Measurements from ENCODE around the gene LRRC55.

LRRC55 gene

GRCh38 chr11:57202281-57202680 lies 20.5 kb downstream of the LRRC55 start:
- no peak overlapping the region for H3K4me3 ChIP-seq (ENCODE audit: low read depth, low read length)
- no peak overlapping the region for H3K27ac ChIP-seq (ENCODE audit: low read depth, low read length)

GRCh38 chr11:57203359-57203758 lies 21.6 kb downstream of the LRRC55 start:
- Histone ChIP-seq H3K27ac (ENCODE audit: low read depth, low read length) (no peak overlapping the region), H3K36me3 (ENCODE audit: control insufficient read depth, insufficient read depth, low read length) (no peaks in the 10 kb centered on the region), H3K9me3 (ENCODE audit: control insufficient read depth, insufficient read depth, low read depth, low read length) (no peaks in the 10 kb centered on the region), H3K9ac (ENCODE audit: low read length) (no peak overlapping the region), H3K4me3 (ENCODE audit: low read depth, low read length) (no peak overlapping the region), H3K4me1 (ENCODE audit: control insufficient read depth, insufficient read depth, low read length) (peaks cover 21% of the 10 kb centered on the region), H3K27me3 (ENCODE audit: control insufficient read depth, insufficient read depth, low read length) (no peaks in the 10 kb centered on the region)

More at GRCh38 chr11:57202281-57202680, 20.5 kb downstream of the LRRC55 start:
- Histone ChIP-seq H3K36me3 (ENCODE audit: control insufficient read depth, insufficient read depth, low read length) (no peaks in the 10 kb centered on the region), H3K27me3 (ENCODE audit: control insufficient read depth, insufficient read depth, low read length) (no peaks in the 10 kb centered on the region), H3K9me3 (ENCODE audit: control insufficient read depth, insufficient read depth, low read depth, low read length) (no peaks in the 10 kb centered on the region), H3K4me1 (ENCODE audit: control insufficient read depth, insufficient read depth, low read length) (peaks cover 21% of the 10 kb centered on the region), H3K9ac (ENCODE audit: low read length) (no peak overlapping the region)

GRCh38 chr11:57203882-57204480 lies 22.2 kb downstream of the LRRC55 start:
- Histone ChIP-seq H3K4me3 (ENCODE audit: low read depth, low read length) (no peak overlapping the region), H3K27ac (ENCODE audit: low read depth, low read length) (no peak overlapping the region), H3K4me1 (ENCODE audit: control insufficient read depth, insufficient read depth, low read length) (peaks cover 21% of the 10 kb centered on the region), H3K27me3 (ENCODE audit: control insufficient read depth, insufficient read depth, low read length) (no peaks in the 10 kb centered on the region), H3K36me3 (ENCODE audit: control insufficient read depth, insufficient read depth, low read length) (no peaks in the 10 kb centered on the region), H3K9ac (ENCODE audit: low read length) (no peak overlapping the region), H3K9me3 (ENCODE audit: control insufficient read depth, insufficient read depth, low read depth, low read length) (no peaks in the 10 kb centered on the region)

- Histone ChIP-seq H3K9me3 (ENCODE audit: control insufficient read depth, insufficient read depth, low read depth, low read length) (no peaks in the 10 kb centered on the region), H3K4me1 (ENCODE audit: control insufficient read depth, insufficient read depth, low read length) (peaks cover 21% of the 10 kb centered on the region), H3K27me3 (ENCODE audit: control insufficient read depth, insufficient read depth, low read length) (no peaks in the 10 kb centered on the region), H3K4me3 (ENCODE audit: low read depth, low read length) (no peak overlapping the region), H3K9ac (ENCODE audit: low read length) (no peak overlapping the region), H3K27ac (ENCODE audit: low read depth, low read length) (no peak overlapping the region; the same call in 1 of the 2 replicates), H3K36me3 (ENCODE audit: control insufficient read depth, insufficient read depth, low read length) (no peaks in the 10 kb centered on the region)
Observed at GRCh38 chr11:57205041-57205641, 23.4 kb downstream of the LRRC55 start.

- Histone ChIP-seq H3K9me3 (ENCODE audit: control insufficient read depth, insufficient read depth, low read depth, low read length) (no peaks in the 10 kb centered on the region), H3K36me3 (ENCODE audit: control insufficient read depth, insufficient read depth, low read length) (no peaks in the 10 kb centered on the region), H3K4me3 (ENCODE audit: low read depth, low read length) (no peak overlapping the region), H3K27me3 (ENCODE audit: control insufficient read depth, insufficient read depth, low read length) (no peaks in the 10 kb centered on the region), H3K27ac (ENCODE audit: low read depth, low read length) (no peak overlapping the region), H3K4me1 (ENCODE audit: control insufficient read depth, insufficient read depth, low read length) (peaks cover 33% of the 10 kb centered on the region), H3K9ac (ENCODE audit: low read length) (no peak overlapping the region)
Observed at GRCh38 chr11:57207168-57207567, 25.4 kb downstream of the LRRC55 start.

- Histone ChIP-seq H3K9me3 (ENCODE audit: control insufficient read depth, insufficient read depth, low read depth, low read length) (no peaks in the 10 kb centered on the region), H3K36me3 (ENCODE audit: control insufficient read depth, insufficient read depth, low read length) (no peaks in the 10 kb centered on the region), H3K9ac (ENCODE audit: low read length) (peak overlapping the region; percentile 46), H3K4me1 (ENCODE audit: control insufficient read depth, insufficient read depth, low read length) (peaks cover 45% of the 10 kb centered on the region), H3K27ac (ENCODE audit: low read depth, low read length) (no peak overlapping the region), H3K4me3 (ENCODE audit: low read depth, low read length) (no peak overlapping the region), H3K27me3 (ENCODE audit: control insufficient read depth, insufficient read depth, low read length) (no peaks in the 10 kb centered on the region)
Observed at GRCh38 chr11:57210781-57211180, 29.0 kb downstream of the LRRC55 start.

- Histone ChIP-seq H3K9me3 (ENCODE audit: control insufficient read depth, insufficient read depth, low read depth, low read length) (no peaks in the 10 kb centered on the region), H3K27me3 (ENCODE audit: control insufficient read depth, insufficient read depth, low read length) (no peaks in the 10 kb centered on the region), H3K27ac (ENCODE audit: low read depth, low read length) (peak overlapping the region; percentile 68; the same call in 1 of the 2 replicates), H3K4me1 (ENCODE audit: control insufficient read depth, insufficient read depth, low read length) (peaks cover 38% of the 10 kb centered on the region), H3K4me3 (ENCODE audit: low read depth, low read length) (peak overlapping the region; percentile 32), H3K9ac (ENCODE audit: low read length) (peak overlapping the region; percentile 70), H3K36me3 (ENCODE audit: control insufficient read depth, insufficient read depth, low read length) (no peaks in the 10 kb centered on the region)
Observed at GRCh38 chr11:57213342-57214097, 31.8 kb downstream of the LRRC55 start.

- H3K27ac ChIP-seq (ENCODE audit: low read depth, low read length), result peak overlapping the region; percentile 48; the same call in 1 of the 2 replicates
- peaks cover 38% of the 10 kb centered on the region for H3K4me1 ChIP-seq (ENCODE audit: control insufficient read depth, insufficient read depth, low read length)
- peak overlapping the region; percentile 32; the same call in 1 of the 2 replicates for H3K4me3 ChIP-seq (ENCODE audit: low read depth, low read length)
- no peaks in the 10 kb centered on the region for H3K27me3 ChIP-seq (ENCODE audit: control insufficient read depth, insufficient read depth, low read length)
- H3K36me3 ChIP-seq (ENCODE audit: control insufficient read depth, insufficient read depth, low read length), result no peaks in the 10 kb centered on the region
- peak overlapping the region; percentile 51 for H3K9ac ChIP-seq (ENCODE audit: low read length)
- H3K9me3 ChIP-seq (ENCODE audit: control insufficient read depth, insufficient read depth, low read depth, low read length), result no peaks in the 10 kb centered on the region
Observed at GRCh38 chr11:57214098-57214417, 32.3 kb downstream of the LRRC55 start.

- Histone ChIP-seq H3K4me3 (ENCODE audit: low read depth, low read length) (no peak overlapping the region), H3K27me3 (ENCODE audit: control insufficient read depth, insufficient read depth, low read length) (no peaks in the 10 kb centered on the region), H3K4me1 (ENCODE audit: control insufficient read depth, insufficient read depth, low read length) (peaks cover 38% of the 10 kb centered on the region), H3K9ac (ENCODE audit: low read length) (peak overlapping the region; percentile 51), H3K27ac (ENCODE audit: low read depth, low read length) (peak overlapping the region; percentile 48; the same call in 1 of the 2 replicates), H3K9me3 (ENCODE audit: control insufficient read depth, insufficient read depth, low read depth, low read length) (no peaks in the 10 kb centered on the region), H3K36me3 (ENCODE audit: control insufficient read depth, insufficient read depth, low read length) (no peaks in the 10 kb centered on the region)
Observed at GRCh38 chr11:57214494-57214893, 32.7 kb downstream of the LRRC55 start.

GRCh38 chr11:57216463-57216862 lies 34.7 kb downstream of the LRRC55 start:
- H3K27ac ChIP-seq (ENCODE audit: low read depth, low read length), result no peak overlapping the region
- H3K9me3 ChIP-seq (ENCODE audit: control insufficient read depth, insufficient read depth, low read depth, low read length), result no peaks in the 10 kb centered on the region
- no peak overlapping the region for H3K4me3 ChIP-seq (ENCODE audit: low read depth, low read length)

GRCh38 chr11:57217053-57217452 lies 35.3 kb downstream of the LRRC55 start:
- Histone ChIP-seq H3K4me1 (ENCODE audit: control insufficient read depth, insufficient read depth, low read length) (peaks cover 32% of the 10 kb centered on the region), H3K9ac (ENCODE audit: low read length) (no peak overlapping the region), H3K27ac (ENCODE audit: low read depth, low read length) (no peak overlapping the region), H3K36me3 (ENCODE audit: control insufficient read depth, insufficient read depth, low read length) (no peaks in the 10 kb centered on the region), H3K9me3 (ENCODE audit: control insufficient read depth, insufficient read depth, low read depth, low read length) (no peaks in the 10 kb centered on the region), H3K27me3 (ENCODE audit: control insufficient read depth, insufficient read depth, low read length) (no peaks in the 10 kb centered on the region), H3K4me3 (ENCODE audit: low read depth, low read length) (no peak overlapping the region)

More at GRCh38 chr11:57216463-57216862, 34.7 kb downstream of the LRRC55 start:
- Histone ChIP-seq H3K9ac (ENCODE audit: low read length) (no peak overlapping the region), H3K4me1 (ENCODE audit: control insufficient read depth, insufficient read depth, low read length) (peaks cover 31% of the 10 kb centered on the region), H3K36me3 (ENCODE audit: control insufficient read depth, insufficient read depth, low read length) (no peaks in the 10 kb centered on the region), H3K27me3 (ENCODE audit: control insufficient read depth, insufficient read depth, low read length) (no peaks in the 10 kb centered on the region)

Data from HUES6 (cell line).